Stromal cell of bone marrow (primary cell): ENCODE results near the gene MAPKAP1.

Experiments used
- DNase-seq: peaks from one replicate; pipeline ENCODE4 v3.0.0-alpha.2; 2012; ENCODE audit warnings: low read depth

MAPKAP1 gene

GRCh38 chr9:125513668-125514413 is 193.2 kb downstream of the MAPKAP1 start:
- no peak for DNase-seq

- no peak for DNase-seq
Observed at GRCh38 chr9:125513303-125513667, 193.7 kb downstream of the MAPKAP1 start.

- no peak for DNase-seq
Observed at GRCh38 chr9:125511789-125512660, 195.0 kb downstream of the MAPKAP1 start.

- no peak for DNase-seq
Observed at GRCh38 chr9:125510980-125511379, 196.0 kb downstream of the MAPKAP1 start.

- DNase-seq = peak; percentile 31
Observed at GRCh38 chr9:125509476-125509875, 197.5 kb downstream of the MAPKAP1 start.

GRCh38 chr9:125508249-125508648 is 198.8 kb downstream of the MAPKAP1 start:
- DNase-seq = no peak

GRCh38 chr9:125507226-125507625 is 199.8 kb downstream of the MAPKAP1 start:
- no peak for DNase-seq

GRCh38 chr9:125505988-125506438 is 201.0 kb downstream of the MAPKAP1 start:
- no peak for DNase-seq

- DNase-seq = no peak
Observed at GRCh38 chr9:125504616-125505015, 202.4 kb downstream of the MAPKAP1 start.

GRCh38 chr9:125497906-125498305 is 209.1 kb downstream of the MAPKAP1 start:
- no peak for DNase-seq

GRCh38 chr9:125497478-125497877 is 209.5 kb downstream of the MAPKAP1 start:
- DNase-seq = no peak

GRCh38 chr9:125496313-125496834 is 210.6 kb downstream of the MAPKAP1 start:
- DNase-seq = no peak

GRCh38 chr9:125495172-125496119 is 211.6 kb downstream of the MAPKAP1 start:
- DNase-seq = no peak

GRCh38 chr9:125494653-125494915 is 212.4 kb downstream of the MAPKAP1 start:
- DNase-seq = no peak

GRCh38 chr9:125493881-125494652 is 212.9 kb downstream of the MAPKAP1 start:
- no peak for DNase-seq

- no peak for DNase-seq
Observed at GRCh38 chr9:125493384-125493783, 213.6 kb downstream of the MAPKAP1 start.

- DNase-seq = no peak
Observed at GRCh38 chr9:125492719-125493118, 214.3 kb downstream of the MAPKAP1 start.

- no peak for DNase-seq
Observed at GRCh38 chr9:125487842-125488241, 219.2 kb downstream of the MAPKAP1 start.

- no peak for DNase-seq
Observed at GRCh38 chr9:125486576-125486975, 220.4 kb downstream of the MAPKAP1 start.

GRCh38 chr9:125486152-125486508 is 220.9 kb downstream of the MAPKAP1 start:
- DNase-seq = no peak

- no peak for DNase-seq
Observed at GRCh38 chr9:125485471-125486151, 221.4 kb downstream of the MAPKAP1 start.
